K562 (cell line): Measurements from ENCODE around the gene UBE2O. TPM values are rescaled to one million over a fixed set of nuclear protein-coding genes. Genes with fewer than 3 reads are reported as not detected.
A peak's percentile ranks its signal among the peaks of the same experiment; 100 is the strongest.

Experiments
- ATAC-seq: fragments of 200-7000 bp; cut with Tn5 transposase; 3 replicates; pipeline ENCODE4 v1.9.1; 2020; ENCODE audit warnings: moderate library complexity
- BruUV-seq: library from RNA; stranded (reverse); fragments of 400-500 nt; replicated peaks from 2 replicates; lab custom pipeline; 2021; lab: Mats Ljungman, UMichigan
- CTCF ChIA-PET: fragments of 300-600 bp; formaldehyde crosslinking; extraction: SDS; loops from one replicate; lab custom pipeline; 2021; ENCODE audit warnings: low intra/inter-chr PET ratio; lab: Yijun Ruan, JAX
- POLR2A ChIA-PET: fragments of 300-600, 350-650 bp; sonication (Branson Sonifier 250); formaldehyde crosslinking; extraction: SDS; loops from one replicate; lab custom pipeline; 2021; ENCODE audit warnings: antibody characterized with exemption, inconsistent platforms; lab: Yijun Ruan, JAX
- DNase-seq, 4 experiments: peaks; one replicate each; pipeline versions ENCODE4 v3.0.0 to v3.0.0-alpha.2; 2011 to 2018; ENCODE audit warnings: low spot score in 3 of 4, mixed read lengths in 3 of 4; ENCODE audit errors: extremely low read depth in 1 of 4
- FAIRE-seq: peaks from 2 replicates; lab custom pipeline; 2011; peaks lifted over from hg19 to GRCh38; lab: Jason Lieb, UNC
- H2AFZ ChIP-seq: 2 replicates; pipeline ENCODE4 v1.6.0; 2011; ENCODE audit warnings: low read depth, low read length, control low read depth, inconsistent platforms
- H3K27ac ChIP-seq: fragments of 200-600 bp; 3 replicates; pipeline ENCODE4 v1.8.0; 2011; ENCODE audit warnings: low read depth, mild to moderate bottlenecking, control low read depth, inconsistent platforms, low read length, moderate library complexity, mixed read lengths; ENCODE audit errors: extremely low read depth
- H3K27me3 ChIP-seq, 2 experiments: fragments of 300-600 bp in 1 of 2; 2 replicates in 1 of 2; 3 replicates in 1 of 2; pipeline versions ENCODE4 v1.6.0 to v1.8.0; 2011; ENCODE audit warnings: inconsistent platforms in 2 of 2, low read length in 2 of 2, mild to moderate bottlenecking in 1 of 2, mixed read lengths in 1 of 2, moderate library complexity in 1 of 2; ENCODE audit not compliant: control insufficient read depth in 2 of 2, insufficient read depth in 2 of 2
- H3K36me3 ChIP-seq: fragments of 300-600 bp; 3 replicates; pipeline ENCODE4 v1.8.0; 2011; ENCODE audit warnings: mild to moderate bottlenecking, low read length, inconsistent platforms; ENCODE audit not compliant: control insufficient read depth, insufficient read depth
- H3K4me1 ChIP-seq, 2 experiments: fragments of 200-600 bp in 1 of 2; replicated peaks in 1 of 2; 2 replicates in 1 of 2; 3 replicates in 1 of 2; pipeline versions ENCODE4 v1.5.1 to v1.8.0; 2011; ENCODE audit warnings: inconsistent platforms in 2 of 2, low read length in 2 of 2, mild to moderate bottlenecking in 1 of 2, mixed read lengths in 1 of 2, moderate library complexity in 1 of 2; ENCODE audit not compliant: control insufficient read depth in 2 of 2, insufficient read depth in 2 of 2
- H3K4me2 ChIP-seq: 2 replicates; pipeline ENCODE4 v1.6.1; 2011; ENCODE audit warnings: low read length, control low read depth, inconsistent platforms, mixed read lengths; ENCODE audit not compliant: insufficient read depth
- H3K4me3 ChIP-seq: fragments of 200-600 bp; sonication (generic), shearing (Covaris generic); 2 replicates; pipeline ENCODE4 v1.5.1; 2016; ENCODE audit warnings: control low read depth, inconsistent platforms
- H3K79me2 ChIP-seq: fragments of 200-600 bp; 3 replicates; pipeline ENCODE4 v1.8.0; 2011; ENCODE audit warnings: low read length, inconsistent platforms; ENCODE audit not compliant: control insufficient read depth, insufficient read depth
- H3K9ac ChIP-seq, 2 experiments: 2 replicates each; pipeline versions ENCODE4 v1.6.0 to v1.6.1; 2011; ENCODE audit warnings: low read depth in 2 of 2, low read length in 2 of 2, control low read depth in 1 of 2, inconsistent platforms in 1 of 2, mild to moderate bottlenecking in 1 of 2, mixed read lengths in 1 of 2; ENCODE audit not compliant: insufficient read depth in 1 of 2
- H3K9me1 ChIP-seq: one replicate; pipeline ENCODE4 v1.6.0; 2011; ENCODE audit warnings: inconsistent platforms, mild to moderate bottlenecking, low read length, moderate library complexity; ENCODE audit not compliant: control insufficient read depth, insufficient read depth
- H3K9me3 ChIP-seq: replicated peaks from 2 replicates; pipeline ENCODE4 v1.5.1; 2011; ENCODE audit warnings: low read depth, low read length, inconsistent platforms; ENCODE audit not compliant: control insufficient read depth, insufficient read depth
- H4K20me1 ChIP-seq: replicated peaks from 2 replicates; pipeline ENCODE4 v1.6.1; 2011; ENCODE audit warnings: low read length, inconsistent platforms, mixed read lengths; ENCODE audit not compliant: control insufficient read depth, insufficient read depth
- CC2D1A ChIP-seq: fragments of 450-650 bp; IDR thresholded peaks from 2 replicates; pipeline ENCODE4 v1.6.1; 2017; ENCODE audit warnings: mild to moderate bottlenecking
- E2F6 ChIP-seq, 2 experiments: IDR thresholded peaks; 2 replicates each; pipeline ENCODE4 v1.6.1; 2011; ENCODE audit warnings: borderline replicate concordance in 1 of 2, control low read depth in 1 of 2, low read depth in 1 of 2, low read length in 1 of 2, mild to moderate bottlenecking in 1 of 2, mixed read lengths in 1 of 2, moderate library complexity in 1 of 2; ENCODE audit not compliant: insufficient read depth in 1 of 2, insufficient read length in 1 of 2, poor library complexity in 1 of 2, severe bottlenecking in 1 of 2; ENCODE audit errors: extremely low read depth in 1 of 2
- FOS ChIP-seq: IDR thresholded peaks from 3 replicates; pipeline ENCODE4 v1.6.1; 2011; ENCODE audit not compliant: insufficient read length; ENCODE audit errors: extremely low read depth
- GABPB1 ChIP-seq: sonication (generic); formaldehyde crosslinking; IDR thresholded peaks from 2 replicates; pipeline ENCODE4 v1.8.0; 2022; ENCODE audit warnings: mild to moderate bottlenecking, missing genetic modification reagents
- HDAC3 ChIP-seq: fragments of 450-650 bp; IDR thresholded peaks from 2 replicates; pipeline ENCODE4 v1.6.1; 2018; ENCODE audit warnings: borderline replicate concordance, mild to moderate bottlenecking, moderate library complexity; ENCODE audit not compliant: partially characterized antibody
- JUND ChIP-seq, 2 experiments: IDR thresholded peaks; 2 replicates in 1 of 2; 3 replicates in 1 of 2; pipeline ENCODE4 v1.6.1; 2011; ENCODE audit warnings: borderline replicate concordance in 2 of 2, low read depth in 2 of 2, low read length in 2 of 2, improper control_type of control experiment in 1 of 2, missing biosample characterization in 1 of 2, missing genetic modification characterization in 1 of 2, missing genetic modification reagents in 1 of 2
- NR3C1 ChIP-seq: sonication (generic); formaldehyde crosslinking; IDR thresholded peaks from 2 replicates; pipeline ENCODE4 v1.8.1; 2022; ENCODE audit warnings: missing genetic modification reagents
- PYGO2 ChIP-seq: fragments of 450-650 bp; IDR thresholded peaks from 2 replicates; pipeline ENCODE4 v1.6.1; 2016; ENCODE audit warnings: mild to moderate bottlenecking, missing genetic modification characterization, moderate library complexity, missing compliant biosample characterization
- RBFOX2 ChIP-seq: fragments of 200-400 bp; formaldehyde crosslinking; IDR thresholded peaks from 2 replicates; pipeline ENCODE4 v1.6.1; 2017; ENCODE audit warnings: low read depth, mild to moderate bottlenecking, low read length, moderate library complexity
- SMC3 ChIP-seq: conservative IDR thresholded peaks from 2 replicates; pipeline ENCODE4 v1.6.1; 2011; ENCODE audit warnings: low read depth, low read length, improper control_type of control experiment; ENCODE audit not compliant: insufficient read depth
- STAT5B ChIP-seq: fragments of 250-450 bp; sonication (Bioruptor Pico); IDR thresholded peaks from 2 replicates; pipeline ENCODE4 v1.8.0; 2021; ENCODE audit warnings: mild to moderate bottlenecking, inconsistent platforms
- TARDBP ChIP-seq: fragments of 450-650 bp; IDR thresholded peaks from 2 replicates; pipeline ENCODE4 v1.6.1; 2016
- TCF3 ChIP-seq: sonication (generic); formaldehyde crosslinking; IDR thresholded peaks from 2 replicates; pipeline ENCODE4 v1.4.0; 2020; ENCODE audit warnings: mild to moderate bottlenecking, missing genetic modification reagents
- ZNF282 ChIP-seq: sonication (generic); formaldehyde crosslinking; IDR thresholded peaks from 2 replicates; pipeline ENCODE4 v1.8.1; 2023; ENCODE audit warnings: missing genetic modification reagents
- WGBS: fragments of 100-300 bp; shearing (Covaris generic); methylation state at CpG from one replicate; pipeline ENCODE4 v1.1.6; 2016; ENCODE audit warnings: low coverage, mixed read lengths; ENCODE audit not compliant: insufficient coverage; ENCODE audit errors: missing lambda C conversion rate; 5-methylcytosine and 5-hydroxymethylcytosine counted together
- in situ Hi-C: fragments of 300-500 bp; cut with MboI; formaldehyde crosslinking; loops from 4 replicates; pipeline ENCODE4 v1.15.0; 2018; ENCODE audit warnings: inconsistent platforms, mixed read lengths
- intact Hi-C: fragments of 100-400 bp; cut with micrococcal nuclease; formaldehyde crosslinking; loops from 2 replicates; pipeline ENCODE4 v1.14.2; 2022
- polyA plus RNA-seq, 8 experiments: library from polyadenylated mRNA; depleted of rRNA in 4 of 8; stranded (reverse) in 5 of 8; unstranded in 3 of 8; fragments of >200 nt; fragmentation: Nextera tagmentation in 2 of 8; fragmentation: Illumina TruSeq in 1 of 8; extraction: Ambion mirVana in 2 of 8; extraction: Trizol in 1 of 8; gene quantifications; 2 replicates each; pipeline versions ENCODE4 v1.2.1 to v1.2.3, GENCODE V29; 2011 to 2014; ENCODE audit warnings: inconsistent platforms in 1 of 8, missing spikeins in 1 of 8
- total RNA-seq, 7 experiments: library from RNA; depleted of rRNA in 6 of 7; stranded (reverse); fragments of >200 nt in 6 of 7; fragmentation: Illumina TruSeq in 2 of 7; extraction: Trizol in 2 of 7; gene quantifications; 2 replicates each; pipeline versions ENCODE4 v1.2.1 to v1.2.3, GENCODE V29; 2011 to 2021; ENCODE audit warnings: low replicate concordance in 1 of 7

Gene UBE2O
- total and polyA plus RNA-seq, 9 of the 15 experiments (the other 6 are each of a cell fraction or from before 2014, with no cell fraction given), result 1.6 to 39.7 (median 13.3) TPM

- no peak for TF ChIP-seq STAT5B (CRISPR knock-in tag)
- no peak for TF ChIP-seq RBFOX2
- TF ChIP-seq PYGO2 (tag), result no peak
Observed at GRCh38 chr17:76398523-76399174, 54.3 kb downstream of the UBE2O start (continued).

- H2AFZ ChIP-seq, result no peak overlapping the region
- no peaks in the 10 kb centered on the region for H3K9me3 ChIP-seq
- BruUV-seq, result no TSS peak
- no peak overlapping the region; the same call in 2 of the 3 replicates for H3K27ac ChIP-seq
- FAIRE-seq (peak; percentile 99), DNase-seq (peak; percentile 76 to 90 (median 80)), ATAC-seq (peak; percentile 98)
- peaks cover 85% of the 10 kb centered on the region for H3K36me3 ChIP-seq
- no peaks in the 10 kb centered on the region for H3K27me3 ChIP-seq
- intact Hi-C loops (loop anchor here (1.0 to 2.0 kb wide), 3 partner anchors 33 to 95 kb away; no protein-coding TSS in a partner anchor), in situ Hi-C loops (no loop called here)
- H3K9me1 ChIP-seq, result no peaks in the 10 kb centered on the region
- H4K20me1 ChIP-seq, result peaks cover 23% of the 10 kb centered on the region
- H3K79me2 ChIP-seq, result no peaks in the 10 kb centered on the region
- H3K9ac ChIP-seq, result peak overlapping the region in 1 of 2 experiments; percentile 0; a peak in 1 of 4 replicates
- peaks cover 0 to 9% of the 10 kb centered on the region in 2 experiments; a peak in 2 of 5 replicates for H3K4me1 ChIP-seq
- H3K4me3 ChIP-seq, result no peak overlapping the region
- 27% methylated on average over 16 of the region's 16 CpGs for WGBS
- ChIA-PET POLR2A (interaction anchor here (0.6 to 2.9 kb wide), 12 partner anchors 8 to 224 kb away, joined by 3 to 15 read pairs (median 4); no protein-coding TSS in a partner anchor), CTCF (interaction anchor here (0.5 to 3.8 kb wide), 8 partner anchors 11 to 277 kb away, joined by 3 to 38 read pairs (median 3); partner anchors contain the start of gene SPHK1)
- H3K4me2 ChIP-seq, result no peak overlapping the region
- TF ChIP-seq GABPB1 (CRISPR knock-in tag) (no peak; the same call in 1 of the 2 replicates), CC2D1A (0 out of 2 replicates have a peak, but pooled peaks have one; percentile 70), NR3C1 (no peak), HDAC3 (no peak), ZNF282 (CRISPR knock-in tag) (0 out of 2 replicates have a peak, but pooled peaks have one; percentile 48), JUND (IDR thresholded peaks at IDR 0.05; ENCODE audit: borderline replicate concordance, low read depth, low read length) (0 out of 2 replicates have a peak, but pooled peaks have one; percentile 29), JUND (tag; IDR thresholded peaks at IDR 0.05; ENCODE audit: borderline replicate concordance, low read depth, low read length) (no peak; the same call in 2 of the 3 replicates), TCF3 (CRISPR knock-in tag) (0 out of 2 replicates have a peak, but pooled peaks have one; percentile 11), SMC3 (peak; percentile 97), FOS (no peak), TARDBP (peak; percentile 28; the same call in 1 of the 2 replicates), E2F6 (IDR thresholded peaks at IDR 0.05; ENCODE audit: borderline replicate concordance in 1 of 2, extremely low read depth in 1 of 2, insufficient read depth in 1 of 2, insufficient read length in 1 of 2, low read depth in 1 of 2, low read length in 1 of 2, poor library complexity in 1 of 2, severe bottlenecking in 1 of 2) (no peak)
Observed at GRCh38 chr17:76397687-76398522, 55.0 kb downstream of the UBE2O start.
